GM12878 (cell line): ENCODE data around the gene GALNTL6. TPM values are rescaled to one million over a fixed set of nuclear protein-coding genes. Genes with fewer than 3 reads are reported as not detected.

Experiments
- ATAC-seq: fragments of 200-7000 bp; cut with Tn5 transposase; 3 replicates; pipeline ENCODE4 v1.9.1; 2020; ENCODE audit warnings: mild to moderate bottlenecking, moderate library complexity
- BruUV-seq: library from RNA; stranded (reverse); fragments of 400-500 nt; replicated peaks from 2 replicates; lab custom pipeline; 2021; lab: Mats Ljungman, UMichigan
- CTCF ChIA-PET: fragments of 300-600 bp; sonication (Branson Sonifier 250); formaldehyde crosslinking; extraction: SDS; loops from one replicate; lab custom pipeline; 2021; ENCODE audit warnings: inconsistent platforms; lab: Yijun Ruan, JAX
- POLR2A ChIA-PET: fragments of 350-600 bp; formaldehyde crosslinking; extraction: SDS; loops from one replicate; lab custom pipeline; 2021; ENCODE audit warnings: inconsistent platforms; lab: Charles Lee
- RAD21 ChIA-PET: fragments of 300-600 bp; sonication (Branson Sonifier 250); formaldehyde crosslinking; loops from one replicate; lab custom pipeline; 2023; ENCODE audit warnings: antibody characterized with exemption; ENCODE audit not compliant: unreplicated experiment; lab: Charles Lee
- SMC1A ChIA-PET: fragments of 300-600 bp; sonication (Branson Sonifier 250); formaldehyde crosslinking; loops from one replicate; lab custom pipeline; 2023; ENCODE audit not compliant: unreplicated experiment, uncharacterized antibody; lab: Charles Lee
- DNase-seq: peaks from one replicate; pipeline ENCODE4 v3.0.0-alpha.2; 2011; ENCODE audit warnings: low read depth, low spot score
- FAIRE-seq: peaks from 3 replicates; lab custom pipeline; 2011; peaks lifted over from hg19 to GRCh38; lab: Jason Lieb, UNC
- H2AFZ ChIP-seq: 2 replicates; pipeline ENCODE4 v1.6.0; 2011; ENCODE audit warnings: low read depth, low read length, control low read depth; ENCODE audit not compliant: control insufficient read depth
- H3K27ac ChIP-seq: 2 replicates; pipeline ENCODE4 v1.5.1; 2011; ENCODE audit warnings: control low read depth; ENCODE audit not compliant: control insufficient read depth, insufficient read depth
- H3K27me3 ChIP-seq, 2 experiments: replicated peaks in 1 of 2; 2 replicates each; pipeline versions ENCODE4 v1.6.0 to v1.6.1; 2011; ENCODE audit warnings: low read length in 1 of 2; ENCODE audit not compliant: control insufficient read depth in 2 of 2, insufficient read depth in 2 of 2
- H3K36me3 ChIP-seq, 2 experiments: 2 replicates each; pipeline ENCODE4 v1.5.1; 2011; ENCODE audit warnings: low read length in 1 of 2; ENCODE audit not compliant: control insufficient read depth in 2 of 2, insufficient read depth in 2 of 2
- H3K4me1 ChIP-seq: 2 replicates; pipeline ENCODE4 v1.6.1; 2011; ENCODE audit warnings: mild to moderate bottlenecking, low read length, moderate library complexity, mixed read lengths; ENCODE audit not compliant: control insufficient read depth, insufficient read depth
- H3K4me2 ChIP-seq: 2 replicates; pipeline ENCODE4 v1.6.0; 2011; ENCODE audit warnings: control low read depth; ENCODE audit not compliant: control insufficient read depth, insufficient read depth
- H3K4me3 ChIP-seq: fragments of 200-600 bp; sonication (generic); 2 replicates; pipeline ENCODE4 v1.5.1; 2016
- H3K79me2 ChIP-seq: 2 replicates; pipeline ENCODE4 v1.6.0; 2011; ENCODE audit warnings: low read length; ENCODE audit not compliant: control insufficient read depth, insufficient read depth
- H3K9ac ChIP-seq: 2 replicates; pipeline ENCODE4 v1.8.0; 2011; ENCODE audit warnings: low read length, control low read depth, mixed read lengths; ENCODE audit not compliant: control insufficient read depth, insufficient read depth
- H3K9me3 ChIP-seq: replicated peaks from 3 replicates; pipeline ENCODE4 v1.5.1; 2011; ENCODE audit warnings: mild to moderate bottlenecking, low read length; ENCODE audit not compliant: control insufficient read depth, insufficient read depth
- H4K20me1 ChIP-seq: 2 replicates; pipeline ENCODE4 v1.6.0; 2011; ENCODE audit not compliant: control insufficient read depth, insufficient read depth
- EGR1 ChIP-seq, 2 experiments: IDR thresholded peaks; 1 replicate in 1 of 2; 2 replicates in 1 of 2; pipeline ENCODE4 v1.6.1; 2011 to 2012; ENCODE audit warnings: low read depth in 2 of 2, low read length in 2 of 2, borderline replicate concordance in 1 of 2, mild to moderate bottlenecking in 1 of 2, moderate library complexity in 1 of 2
- ESRRA ChIP-seq: IDR thresholded peaks from 2 replicates; pipeline ENCODE4 v1.6.1; 2012; ENCODE audit warnings: mild to moderate bottlenecking, low read length, improper control_type of control experiment
- ETV6 ChIP-seq, 2 experiments: fragments of 450-650 bp in 1 of 2; IDR thresholded peaks in 1 of 2; conservative IDR thresholded peaks in 1 of 2; 2 replicates each; pipeline ENCODE4 v1.6.1; 2014; ENCODE audit warnings: antibody characterized with exemption in 1 of 2, borderline replicate concordance in 1 of 2, low read depth in 1 of 2, mild to moderate bottlenecking in 1 of 2, moderate library complexity in 1 of 2
- GATAD2B ChIP-seq: fragments of 450-650 bp; conservative IDR thresholded peaks from 2 replicates; pipeline ENCODE4 v1.6.1; 2017; ENCODE audit warnings: low read depth, mild to moderate bottlenecking, moderate library complexity
- IRF3 ChIP-seq: fragments of 450-650 bp; IDR thresholded peaks from 2 replicates; pipeline ENCODE4 v1.6.1; 2014; ENCODE audit warnings: mild to moderate bottlenecking
- JUND ChIP-seq: IDR thresholded peaks from 2 replicates; pipeline ENCODE4 v1.6.1; 2012; ENCODE audit warnings: low read depth, mild to moderate bottlenecking, low read length, improper control_type of control experiment, moderate library complexity
- MEF2B ChIP-seq: fragments of 450-650 bp; IDR thresholded peaks from 2 replicates; pipeline ENCODE4 v1.6.1; 2018; ENCODE audit warnings: mild to moderate bottlenecking, moderate library complexity; ENCODE audit not compliant: partially characterized antibody, poor library complexity, severe bottlenecking
- MXI1 ChIP-seq: fragments of 150-350 bp; IDR thresholded peaks from 2 replicates; pipeline ENCODE4 v1.6.1; 2011; ENCODE audit warnings: low read depth, mild to moderate bottlenecking, inconsistent platforms, low read length, improper control_type of control experiment
- NR2C1 ChIP-seq: fragments of 450-650 bp; IDR thresholded peaks from 2 replicates; pipeline ENCODE4 v1.6.1; 2017; ENCODE audit warnings: antibody characterized with exemption, mild to moderate bottlenecking, moderate library complexity
- NRF1 ChIP-seq: conservative IDR thresholded peaks from 2 replicates; pipeline ENCODE4 v1.6.1; 2011; ENCODE audit warnings: mild to moderate bottlenecking, low read depth, low read length, improper control_type of control experiment
- PAX5 ChIP-seq: IDR thresholded peaks from 2 replicates; pipeline ENCODE4 v1.6.1; 2011; ENCODE audit warnings: low read depth, low read length, borderline replicate concordance
- PKNOX1 ChIP-seq: fragments of 450-650 bp; IDR thresholded peaks from 2 replicates; pipeline ENCODE4 v1.6.1; 2016; ENCODE audit warnings: mild to moderate bottlenecking
- SPI1 ChIP-seq: IDR thresholded peaks from 2 replicates; pipeline ENCODE4 v1.6.1; 2011; ENCODE audit warnings: low read depth, mild to moderate bottlenecking, low read length, moderate library complexity, borderline replicate concordance; ENCODE audit not compliant: insufficient read depth
- STAT3 ChIP-seq: IDR thresholded peaks from 2 replicates; pipeline ENCODE4 v1.6.1; 2011; ENCODE audit warnings: low read depth, low read length, improper control_type of control experiment
- SUZ12 ChIP-seq: fragments of 200-600 bp; sonication (generic); IDR thresholded peaks from one replicate; pipeline ENCODE4 v1.6.1; 2018; ENCODE audit warnings: antibody characterized with exemption, mild to moderate bottlenecking; ENCODE audit not compliant: unreplicated experiment
- YBX1 ChIP-seq: fragments of 450-650 bp; IDR thresholded peaks from 2 replicates; pipeline ENCODE4 v1.6.1; 2016; ENCODE audit warnings: antibody characterized with exemption
- ZBTB4 ChIP-seq: fragments of 450-650 bp; formaldehyde crosslinking; IDR thresholded peaks from 2 replicates; pipeline ENCODE4 v1.4.0; 2022; ENCODE audit warnings: mild to moderate bottlenecking, moderate library complexity
- WGBS: methylation state at CpG from one replicate; pipeline ENCODE4 v1.1.6; 2016; ENCODE audit warnings: low lambda C conversion rate; ENCODE audit not compliant: insufficient replicate concordance, insufficient coverage; ENCODE audit errors: missing lambda C conversion rate; 5-methylcytosine and 5-hydroxymethylcytosine counted together
- in situ Hi-C: fragments of 300-500 bp; cut with MboI; formaldehyde crosslinking; loops from 9 replicates; pipeline ENCODE4 v1.14.3; 2018; ENCODE audit warnings: mixed read lengths
- intact Hi-C: fragments of 100-400 bp; cut with micrococcal nuclease; formaldehyde crosslinking; loops from one replicate; pipeline ENCODE4 v1.14.2; 2022; ENCODE audit not compliant: unreplicated experiment
- polyA plus RNA-seq, 11 experiments: library from polyadenylated mRNA; depleted of rRNA in 4 of 11; unstranded in 6 of 11; stranded (reverse) in 5 of 11; fragments of >200 nt; fragmentation: Nextera tagmentation in 4 of 11; fragmentation: Illumina TruSeq in 1 of 11; extraction: Ambion mirVana in 4 of 11; extraction: Trizol in 1 of 11; gene quantifications; 1 replicate in 1 of 11; 2 replicates in 10 of 11; pipeline versions ENCODE4 v1.2.1 to v1.2.3, GENCODE V29; 2011 to 2016; ENCODE audit warnings: inconsistent platforms in 2 of 11, missing spikeins in 2 of 11, low read depth in 1 of 11
- total RNA-seq, 4 experiments: library from RNA; depleted of rRNA in 3 of 4; stranded (reverse); fragments of >200 nt in 3 of 4; fragmentation: Illumina TruSeq in 1 of 4; extraction: Trizol in 1 of 4; gene quantifications; 2 replicates each; pipeline versions ENCODE4 v1.2.1 to v1.2.3, GENCODE V29; 2013 to 2021

The GALNTL6 gene
- total and polyA plus RNA-seq, 10 of the 15 experiments (the other 5 are each of a cell fraction or from before 2014, with no cell fraction given), result 0.01 to 0.29 TPM; not detected in 8

GRCh38 chr4:172040766-172041165, 227.6 kb downstream of the GALNTL6 start:
- SMC1A ChIA-PET, result no interaction called here
- ATAC-seq, result no peak

GRCh38 chr4:172042714-172043114, 229.5 kb downstream of the GALNTL6 start:
- Histone ChIP-seq H3K36me3 (no peaks in the 10 kb centered on the region), H3K27me3 (no peaks in the 10 kb centered on the region), H3K9me3 (no peaks in the 10 kb centered on the region), H3K4me1 (no peaks in the 10 kb centered on the region), H3K27ac (no peak overlapping the region), H4K20me1 (no peaks in the 10 kb centered on the region), H3K9ac (no peak overlapping the region), H3K4me3 (no peak overlapping the region), H3K4me2 (no peak overlapping the region), H2AFZ (no peak overlapping the region), H3K79me2 (no peaks in the 10 kb centered on the region)
- ChIA-PET SMC1A (no interaction called here), POLR2A (no interaction called here), CTCF (interaction anchor here (1.9 kb wide), 1 partner anchor 8 kb away, joined by 6 read pairs; no protein-coding TSS in a partner anchor), RAD21 (no interaction called here)
- DNase-seq (no peak), ATAC-seq (peak; percentile 74), FAIRE-seq (no peak)
- 14% methylated on average over 3 of the region's 3 CpGs for WGBS
- no TSS peak for BruUV-seq
- in situ Hi-C loops (no loop called here), intact Hi-C loops (no loop called here)
- TF ChIP-seq IRF3, result no peak
- no peak for TF ChIP-seq ETV6 (conservative IDR thresholded peaks at IDR 0.05 in 1 of 2, IDR thresholded peaks at IDR 0.05 in 1 of 2; ENCODE audit: borderline replicate concordance in 1 of 2, low read depth in 1 of 2)
- 0 out of 2 replicates have a peak, but pooled peaks have one; percentile 24 for TF ChIP-seq PKNOX1
- no peak for TF ChIP-seq ESRRA
- TF ChIP-seq ZBTB4 (CRISPR knock-in tag), result no peak
- TF ChIP-seq STAT3, result no peak

More at GRCh38 chr4:172040766-172041165, 227.6 kb downstream of the GALNTL6 start:
- in situ Hi-C loops (no loop called here), intact Hi-C loops (no loop called here)
- Histone ChIP-seq H3K79me2 (no peaks in the 10 kb centered on the region), H3K9ac (no peak overlapping the region), H3K4me2 (no peak overlapping the region), H2AFZ (no peak overlapping the region), H3K27ac (no peak overlapping the region), H3K27me3 (no peaks in the 10 kb centered on the region), H3K4me1 (no peaks in the 10 kb centered on the region), H3K9me3 (no peaks in the 10 kb centered on the region), H3K4me3 (no peak overlapping the region), H3K36me3 (no peaks in the 10 kb centered on the region), H4K20me1 (no peaks in the 10 kb centered on the region)
- ChIA-PET CTCF (no interaction called here), POLR2A (no interaction called here), RAD21 (no interaction called here)
- no TSS peak for BruUV-seq
- FAIRE-seq (no peak), DNase-seq (no peak)
- TF ChIP-seq SPI1, result no peak
- TF ChIP-seq YBX1, result no peak
- no peak for TF ChIP-seq GATAD2B
- TF ChIP-seq PAX5, result no peak
- no peak for TF ChIP-seq NRF1
- no peak for TF ChIP-seq EGR1 (IDR thresholded peaks at IDR 0.05; ENCODE audit: borderline replicate concordance in 1 of 2, low read depth in 2 of 2, low read length in 2 of 2)
- no peak for TF ChIP-seq MEF2B
- TF ChIP-seq SUZ12, result no peak
- TF ChIP-seq NR2C1, result no peak
- no peak for TF ChIP-seq JUND
- no peak for TF ChIP-seq MXI1
